Cardiac muscle cell (in vitro differentiated cells and primary cell): Measurements from ENCODE around the gene ATN1. TPM values are rescaled to one million over a fixed set of nuclear protein-coding genes. Genes with fewer than 3 reads are reported as not detected.
A peak's percentile ranks its signal among the peaks of the same experiment; 100 is the strongest.

Source experiments
- DNase-seq, 2 donors: peaks; one replicate each; pipeline versions ENCODE4 v3.0.0 to v3.0.0-alpha.2; 2010 to 2017; ENCODE audit warnings: low read depth in 1 of 2, low spot score in 1 of 2
- H3K27ac ChIP-seq: fragments of 200-600 bp; sonication (generic); 2 replicates; pipeline ENCODE4 v1.5.1; 2016
- H3K27me3 ChIP-seq: fragments of 200-600 bp; sonication (generic); 2 replicates; pipeline ENCODE4 v1.6.0; 2016; ENCODE audit warnings: control low read depth
- H3K36me3 ChIP-seq: fragments of 200-600 bp; sonication (generic); 2 replicates; pipeline ENCODE4 v1.5.1; 2016; ENCODE audit warnings: control low read depth
- H3K4me1 ChIP-seq: fragments of 200-600 bp; sonication (generic); 2 replicates; pipeline ENCODE4 v1.8.1; 2017; ENCODE audit warnings: low read depth, mild to moderate bottlenecking, mixed run types
- H3K4me3 ChIP-seq: fragments of 200-600 bp; sonication (generic); 2 replicates; pipeline ENCODE4 v1.5.1; 2016; ENCODE audit warnings: mild to moderate bottlenecking
- H3K9me3 ChIP-seq: fragments of 200-600 bp; sonication (generic); 2 replicates; pipeline ENCODE4 v1.5.1; 2017; ENCODE audit warnings: low read depth, mild to moderate bottlenecking, control low read depth
- CTCF ChIP-seq: IDR thresholded peaks from 2 replicates; pipeline ENCODE4 v1.5.1; 2012; ENCODE audit warnings: low read depth, mild to moderate bottlenecking, low read length
- polyA plus RNA-seq: library from polyadenylated mRNA; unstranded; fragments of >200 nt; fragmentation: Nextera tagmentation; extraction: Ambion mirVana; gene quantifications from 2 replicates; pipeline ENCODE4 v1.2.1, GENCODE V29; 2016
- total RNA-seq: library from RNA; depleted of rRNA; stranded (reverse); fragments of >200 nt; gene quantifications from 2 replicates; pipeline ENCODE4 v1.2.3, GENCODE V29; 2016

Gene ATN1
- total and polyA plus RNA-seq, 2 experiments from 2014 or later = 22.8 to 46.4 TPM

GRCh38 chr12:6917491-6918231 lies 10.1 kb upstream of the ATN1 start:
- DNase-seq = peak in 1 of 2 donors; percentile 62
- no peak for TF ChIP-seq CTCF
- Histone ChIP-seq H3K27ac (no peak overlapping the region), H3K27me3 (no peaks in the 10 kb centered on the region), H3K4me3 (no peak overlapping the region), H3K4me1 (no peaks in the 10 kb centered on the region), H3K9me3 (no peaks in the 10 kb centered on the region), H3K36me3 (peaks cover 9% of the 10 kb centered on the region)

- H3K27me3 ChIP-seq = no peaks in the 10 kb centered on the region
- no peak for DNase-seq
- no peak overlapping the region for H3K27ac ChIP-seq
- H3K36me3 ChIP-seq = peaks cover 9% of the 10 kb centered on the region
- no peaks in the 10 kb centered on the region for H3K9me3 ChIP-seq
- peaks cover 2% of the 10 kb centered on the region for H3K4me1 ChIP-seq
- H3K4me3 ChIP-seq = no peak overlapping the region
- TF ChIP-seq CTCF = no peak
These were observed 8.2 kb upstream of the ATN1 start for GRCh38 chr12:6919588-6919987.

GRCh38 chr12:6921539-6921938 lies 6.2 kb upstream of the ATN1 start:
- H3K4me1 ChIP-seq = peaks cover 22% of the 10 kb centered on the region
- no peak for TF ChIP-seq CTCF
- H3K9me3 ChIP-seq = no peaks in the 10 kb centered on the region
- H3K27me3 ChIP-seq = no peaks in the 10 kb centered on the region
- peaks cover 9% of the 10 kb centered on the region for H3K36me3 ChIP-seq
- no peak for DNase-seq
- no peak overlapping the region for H3K27ac ChIP-seq
- no peak overlapping the region for H3K4me3 ChIP-seq

- Histone ChIP-seq H3K27me3 (no peaks in the 10 kb centered on the region), H3K36me3 (peaks cover 9% of the 10 kb centered on the region), H3K27ac (no peak overlapping the region), H3K9me3 (no peaks in the 10 kb centered on the region), H3K4me3 (no peak overlapping the region), H3K4me1 (peaks cover 29% of the 10 kb centered on the region)
- no peak for TF ChIP-seq CTCF
- DNase-seq = no peak
These were observed 5.5 kb upstream of the ATN1 start for GRCh38 chr12:6921996-6922946.

- Histone ChIP-seq H3K27me3 (no peaks in the 10 kb centered on the region), H3K27ac (no peak overlapping the region), H3K36me3 (peaks cover 6% of the 10 kb centered on the region), H3K4me1 (peaks cover 29% of the 10 kb centered on the region), H3K4me3 (no peak overlapping the region), H3K9me3 (no peaks in the 10 kb centered on the region)
- no peak for DNase-seq
- TF ChIP-seq CTCF = no peak
These were observed 4.6 kb upstream of the ATN1 start for GRCh38 chr12:6923003-6923732.
